Measurements from ENCODE around the gene PKP4.

Gene PKP4

GRCh38 chr2:158546412-158547144 is 89.8 kb downstream of the PKP4 start:
- DNase-seq = no peak

- DNase-seq = no peak
Measured at GRCh38 chr2:158553257-158553656, 96.5 kb downstream of the PKP4 start.

GRCh38 chr2:158554996-158555395 is 98.2 kb downstream of the PKP4 start:
- DNase-seq = no peak

GRCh38 chr2:158556124-158556523 is 99.4 kb downstream of the PKP4 start:
- no peak for DNase-seq

DNA sequence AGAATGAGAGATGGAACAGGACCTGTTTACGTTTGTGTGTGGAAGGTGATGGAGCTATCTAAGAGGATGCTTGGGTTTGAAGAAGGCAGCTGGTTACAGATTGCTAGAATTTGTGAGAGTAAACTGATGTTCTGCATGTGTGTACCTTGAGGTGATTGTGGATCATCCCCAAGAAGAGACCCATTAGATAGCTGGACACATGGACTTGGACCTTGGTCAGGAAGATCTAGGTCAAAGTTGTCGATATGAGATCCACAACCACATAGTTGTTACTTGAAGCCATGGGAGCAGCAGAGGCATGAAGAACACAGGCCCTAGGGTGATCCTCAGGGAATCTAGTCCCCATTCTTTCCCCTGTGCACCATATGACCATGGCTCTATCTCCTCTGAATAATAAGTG is 101.0 kb downstream of the PKP4 start:
- DNase-seq = no peak

GRCh38 chr2:158559252-158559651 is 102.5 kb downstream of the PKP4 start:
- DNase-seq = no peak

DNA sequence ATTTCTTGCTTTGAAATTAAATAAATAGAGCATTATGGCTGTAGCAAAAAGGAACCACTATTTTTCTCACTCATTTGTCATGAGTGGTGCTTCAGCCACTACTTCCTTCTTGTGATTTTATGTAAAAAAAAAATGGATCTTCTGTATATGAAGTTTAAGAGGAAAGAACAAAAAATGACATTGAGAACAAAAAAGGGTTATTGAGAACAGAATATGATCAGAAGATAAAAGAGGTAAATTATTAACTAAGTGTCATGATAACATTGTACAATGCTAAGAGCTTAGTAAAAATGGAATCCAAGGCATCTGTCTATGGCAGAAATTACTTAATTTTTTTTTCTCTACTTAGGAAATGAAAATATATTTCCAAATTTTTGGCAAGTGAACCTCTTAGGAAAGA is 103.5 kb downstream of the PKP4 start:
- no peak for DNase-seq

DNA sequence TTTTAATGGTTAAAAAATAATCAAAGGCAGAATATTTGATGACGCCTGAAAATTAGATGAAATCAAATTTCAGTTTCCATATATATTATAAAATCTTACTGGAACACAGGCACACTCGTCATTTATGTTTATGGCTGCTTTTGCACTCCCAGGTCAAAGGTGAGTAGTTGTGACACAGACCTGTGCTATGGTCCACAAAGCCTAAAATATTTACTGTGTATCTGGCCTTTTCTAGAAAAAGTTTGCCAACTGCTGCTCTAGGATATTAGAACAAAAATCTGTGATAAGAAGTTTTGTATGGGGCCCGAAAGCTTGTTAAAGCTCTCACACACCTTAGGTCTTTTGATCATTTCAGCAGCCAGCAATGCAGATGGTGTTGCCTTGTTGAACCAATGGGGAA is 104.3 kb downstream of the PKP4 start:
- DNase-seq = no peak

DNA sequence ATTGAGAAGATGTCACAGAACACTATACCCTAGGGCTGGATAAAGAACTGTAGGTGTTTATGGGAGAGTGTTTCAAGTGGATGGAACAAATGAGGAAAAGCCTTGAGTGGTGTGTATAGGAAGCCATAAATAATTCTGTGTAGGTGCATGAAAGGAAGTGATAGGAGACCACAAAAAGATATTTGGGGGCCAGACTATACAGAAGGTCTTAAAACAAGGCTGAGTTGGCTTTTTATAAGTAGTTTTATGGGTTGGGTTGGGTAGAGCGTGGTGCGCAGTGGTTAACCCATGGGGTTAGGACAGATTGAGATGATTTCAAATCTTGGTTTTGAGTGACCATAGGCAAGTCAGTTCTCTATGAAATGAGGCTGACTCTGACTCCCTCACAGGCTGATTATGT is 110.5 kb downstream of the PKP4 start:
- DNase-seq = no peak

GRCh38 chr2:158569284-158569683 is 112.5 kb downstream of the PKP4 start:
- DNase-seq = no peak

- DNase-seq = no peak
Measured at GRCh38 chr2:158570869-158571268, 114.1 kb downstream of the PKP4 start.

DNA sequence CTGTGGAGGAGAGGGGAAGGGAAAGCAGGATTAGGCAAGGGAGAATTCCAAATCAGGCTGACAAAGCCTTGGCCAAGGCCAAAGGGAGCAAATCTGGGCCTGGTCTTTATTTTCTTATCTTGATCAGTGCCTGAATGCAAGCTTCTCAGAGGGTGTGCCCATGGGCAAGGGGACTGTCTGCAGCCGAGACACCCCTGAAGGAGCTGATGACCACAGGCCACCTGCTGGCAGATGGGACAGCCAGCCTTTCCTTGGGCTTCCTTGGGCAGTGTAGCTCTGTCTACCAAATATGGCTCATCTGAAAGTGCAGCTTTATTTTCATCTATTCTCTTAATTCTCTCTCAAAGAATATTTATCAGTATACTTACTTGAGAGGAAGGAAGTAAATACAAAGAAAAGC is 117.0 kb downstream of the PKP4 start:
- no peak for DNase-seq

GRCh38 chr2:158575051-158575635 is 118.4 kb downstream of the PKP4 start:
- DNase-seq = no peak

GRCh38 chr2:158577141-158577540 is 120.4 kb downstream of the PKP4 start:
- DNase-seq = no peak

- no peak for DNase-seq
Measured at GRCh38 chr2:158578703-158579330, 122.1 kb downstream of the PKP4 start.

- DNase-seq = no peak
Measured at GRCh38 chr2:158579928-158580327, 123.2 kb downstream of the PKP4 start.

- no peak for DNase-seq
Measured at GRCh38 chr2:158580760-158581159, 124.0 kb downstream of the PKP4 start.

DNA sequence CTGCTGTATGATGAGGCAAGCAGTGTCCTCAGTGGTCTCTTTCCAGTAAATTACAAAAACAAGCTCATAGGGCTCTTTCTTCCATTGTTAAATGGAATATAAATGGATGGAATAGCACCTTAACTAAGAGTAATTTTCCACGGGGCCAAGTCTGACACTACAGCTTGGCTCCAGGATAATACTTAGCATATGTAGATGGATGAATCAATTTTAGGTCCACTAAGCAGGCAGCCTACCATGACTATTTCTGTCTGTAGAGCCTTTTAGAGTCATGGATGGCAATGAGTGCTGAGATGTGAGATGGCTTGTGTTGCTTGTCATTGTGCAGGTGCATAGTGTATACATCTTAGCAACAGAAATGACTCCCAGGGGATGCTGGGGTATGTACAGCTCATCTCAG is 125.9 kb downstream of the PKP4 start:
- no peak for DNase-seq

GRCh38 chr2:158583923-158584322 is 127.2 kb downstream of the PKP4 start:
- no peak for DNase-seq

GRCh38 chr2:158586491-158586890 is 129.7 kb downstream of the PKP4 start:
- no peak for DNase-seq

DNA sequence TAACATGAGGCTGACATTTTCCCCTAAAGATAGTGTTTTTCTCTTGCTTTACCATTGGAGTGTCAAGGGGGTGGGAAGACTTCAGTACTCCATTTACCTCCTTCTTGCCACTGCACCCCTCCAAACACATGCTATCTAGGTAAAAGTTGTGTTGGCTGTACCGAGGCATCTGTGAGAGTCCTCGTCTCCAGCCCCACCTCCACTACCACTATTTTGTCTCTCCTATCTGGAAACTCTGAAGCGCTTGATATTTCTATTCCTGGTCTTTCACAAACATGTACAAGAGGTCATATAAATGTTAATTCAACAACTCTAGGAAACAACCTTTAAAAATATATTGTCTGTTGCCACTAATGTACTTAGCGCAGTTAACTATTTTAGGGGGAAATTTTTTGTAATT is 132.6 kb downstream of the PKP4 start:
- DNase-seq = no peak

DNA sequence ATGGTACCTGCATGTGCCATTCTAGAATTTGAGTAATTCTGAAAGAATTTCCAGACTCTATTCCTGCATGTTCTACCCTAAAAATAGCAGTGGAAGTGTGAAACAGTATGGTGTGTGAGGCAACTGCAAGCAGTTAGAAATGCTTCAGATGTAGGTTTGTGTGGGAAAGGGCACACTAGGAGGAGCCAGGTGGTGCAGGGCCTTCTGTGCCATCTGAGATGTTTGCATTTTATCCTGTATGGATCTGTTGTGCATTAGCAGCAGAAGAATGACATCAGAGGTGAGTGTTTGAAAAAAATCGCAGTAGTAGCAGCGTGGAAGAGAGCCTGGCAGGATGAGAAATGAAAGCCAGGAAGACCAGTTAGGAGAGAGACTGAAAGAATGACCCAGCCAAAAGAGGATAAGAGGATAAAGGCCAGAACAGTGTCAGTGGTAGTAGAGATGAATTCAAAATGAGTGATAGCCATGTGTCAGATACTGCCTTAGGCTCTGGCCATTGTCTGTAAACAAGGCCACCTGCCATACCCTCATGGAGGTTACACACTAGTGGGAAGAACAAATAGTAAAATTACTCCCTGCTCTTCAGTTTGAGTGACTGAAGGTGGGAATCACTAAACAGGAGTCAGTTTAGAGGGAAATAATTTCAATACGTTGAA is 142.2 kb downstream of the PKP4 start:
- no peak for DNase-seq

- DNase-seq = no peak
Measured at GRCh38 chr2:158599609-158600008, 142.9 kb downstream of the PKP4 start.

All from CD4-positive, alpha-beta T cell treated with Interleukin-4 for 4 hours (primary cell).